ENCODE data around the gene VEGFC.

Gene VEGFC

GRCh38 chr4:176784816-176785215, 7.9 kb downstream of the VEGFC start:
- H3K4me3 ChIP-seq (ENCODE audit: low read length in 2 of 2), result no peak overlapping the region
- H3K4me1 ChIP-seq (ENCODE audit: control insufficient read depth in 2 of 2, insufficient read depth in 2 of 2, low read length in 2 of 2), result no peaks in the 10 kb centered on the region
- H3K9ac ChIP-seq (ENCODE audit: low read depth in 1 of 2, low read length in 2 of 2), result no peak overlapping the region
- no peak overlapping the region for H3K27ac ChIP-seq (ENCODE audit: low read depth in 2 of 2, low read length in 2 of 2)
- no peaks in the 10 kb centered on the region for H3K36me3 ChIP-seq (ENCODE audit: control insufficient read depth in 2 of 2, insufficient read depth in 2 of 2, low read length in 2 of 2)
- H3K27me3 ChIP-seq (ENCODE audit: control insufficient read depth in 2 of 2, insufficient read depth in 2 of 2, low read length in 2 of 2), result no peaks in the 10 kb centered on the region
- H3K9me3 ChIP-seq (ENCODE audit: control insufficient read depth in 2 of 2, low read length in 2 of 2), result no peaks in the 10 kb centered on the region

- Histone ChIP-seq H3K27me3 (ENCODE audit: control insufficient read depth in 2 of 2, insufficient read depth in 2 of 2, low read length in 2 of 2) (no peaks in the 10 kb centered on the region), H3K9me3 (ENCODE audit: control insufficient read depth in 2 of 2, low read length in 2 of 2) (no peaks in the 10 kb centered on the region), H3K4me1 (ENCODE audit: control insufficient read depth in 2 of 2, insufficient read depth in 2 of 2, low read length in 2 of 2) (no peaks in the 10 kb centered on the region), H3K36me3 (ENCODE audit: control insufficient read depth in 2 of 2, insufficient read depth in 2 of 2, low read length in 2 of 2) (no peaks in the 10 kb centered on the region), H3K4me3 (ENCODE audit: low read length in 2 of 2) (no peak overlapping the region), H3K9ac (ENCODE audit: low read depth in 1 of 2, low read length in 2 of 2) (no peak overlapping the region), H3K27ac (ENCODE audit: low read depth in 2 of 2, low read length in 2 of 2) (no peak overlapping the region)
Measured at GRCh38 chr4:176782794-176783193, 9.9 kb downstream of the VEGFC start.

- H3K4me3 ChIP-seq (ENCODE audit: low read length in 2 of 2), result no peak overlapping the region
- no peaks in the 10 kb centered on the region for H3K27me3 ChIP-seq (ENCODE audit: control insufficient read depth in 2 of 2, insufficient read depth in 2 of 2, low read length in 2 of 2)
- no peaks in the 10 kb centered on the region for H3K9me3 ChIP-seq (ENCODE audit: control insufficient read depth in 2 of 2, low read length in 2 of 2)
- H3K9ac ChIP-seq (ENCODE audit: low read depth in 1 of 2, low read length in 2 of 2), result no peak overlapping the region
- H3K36me3 ChIP-seq (ENCODE audit: control insufficient read depth in 2 of 2, insufficient read depth in 2 of 2, low read length in 2 of 2), result no peaks in the 10 kb centered on the region
- H3K27ac ChIP-seq (ENCODE audit: low read depth in 2 of 2, low read length in 2 of 2), result no peak overlapping the region
- H3K4me1 ChIP-seq (ENCODE audit: control insufficient read depth in 2 of 2, insufficient read depth in 2 of 2, low read length in 2 of 2), result no peaks in the 10 kb centered on the region
Measured at GRCh38 chr4:176782191-176782590, 10.5 kb downstream of the VEGFC start.

- Histone ChIP-seq H3K4me1 (ENCODE audit: control insufficient read depth in 2 of 2, insufficient read depth in 2 of 2, low read length in 2 of 2) (no peaks in the 10 kb centered on the region), H3K36me3 (ENCODE audit: control insufficient read depth in 2 of 2, insufficient read depth in 2 of 2, low read length in 2 of 2) (no peaks in the 10 kb centered on the region), H3K27me3 (ENCODE audit: control insufficient read depth in 2 of 2, insufficient read depth in 2 of 2, low read length in 2 of 2) (no peaks in the 10 kb centered on the region), H3K9ac (ENCODE audit: low read depth in 1 of 2, low read length in 2 of 2) (no peak overlapping the region), H3K27ac (ENCODE audit: low read depth in 2 of 2, low read length in 2 of 2) (no peak overlapping the region), H3K9me3 (ENCODE audit: control insufficient read depth in 2 of 2, low read length in 2 of 2) (no peaks in the 10 kb centered on the region), H3K4me3 (ENCODE audit: low read length in 2 of 2) (no peak overlapping the region)
Measured at GRCh38 chr4:176781739-176782100, 11.0 kb downstream of the VEGFC start.

- Histone ChIP-seq H3K27ac (ENCODE audit: low read depth in 2 of 2, low read length in 2 of 2) (no peak overlapping the region), H3K9ac (ENCODE audit: low read depth in 1 of 2, low read length in 2 of 2) (no peak overlapping the region), H3K9me3 (ENCODE audit: control insufficient read depth in 2 of 2, low read length in 2 of 2) (no peaks in the 10 kb centered on the region), H3K27me3 (ENCODE audit: control insufficient read depth in 2 of 2, insufficient read depth in 2 of 2, low read length in 2 of 2) (no peaks in the 10 kb centered on the region), H3K4me1 (ENCODE audit: control insufficient read depth in 2 of 2, insufficient read depth in 2 of 2, low read length in 2 of 2) (no peaks in the 10 kb centered on the region), H3K4me3 (ENCODE audit: low read length in 2 of 2) (no peak overlapping the region), H3K36me3 (ENCODE audit: control insufficient read depth in 2 of 2, insufficient read depth in 2 of 2, low read length in 2 of 2) (no peaks in the 10 kb centered on the region)
Measured at GRCh38 chr4:176780995-176781738, 11.6 kb downstream of the VEGFC start.

- H3K27ac ChIP-seq (ENCODE audit: low read depth in 2 of 2, low read length in 2 of 2), result no peak overlapping the region
- H3K27me3 ChIP-seq (ENCODE audit: control insufficient read depth in 2 of 2, insufficient read depth in 2 of 2, low read length in 2 of 2), result no peaks in the 10 kb centered on the region
- H3K9ac ChIP-seq (ENCODE audit: low read depth in 1 of 2, low read length in 2 of 2), result no peak overlapping the region
- H3K4me1 ChIP-seq (ENCODE audit: control insufficient read depth in 2 of 2, insufficient read depth in 2 of 2, low read length in 2 of 2), result no peaks in the 10 kb centered on the region
- H3K4me3 ChIP-seq (ENCODE audit: low read length in 2 of 2), result no peak overlapping the region
- H3K9me3 ChIP-seq (ENCODE audit: control insufficient read depth in 2 of 2, low read length in 2 of 2), result no peaks in the 10 kb centered on the region
- no peaks in the 10 kb centered on the region for H3K36me3 ChIP-seq (ENCODE audit: control insufficient read depth in 2 of 2, insufficient read depth in 2 of 2, low read length in 2 of 2)
Measured at GRCh38 chr4:176779421-176779820, 13.3 kb downstream of the VEGFC start.

GRCh38 chr4:176778491-176778890, 14.2 kb downstream of the VEGFC start:
- Histone ChIP-seq H3K4me1 (ENCODE audit: control insufficient read depth in 2 of 2, insufficient read depth in 2 of 2, low read length in 2 of 2) (no peaks in the 10 kb centered on the region), H3K27me3 (ENCODE audit: control insufficient read depth in 2 of 2, insufficient read depth in 2 of 2, low read length in 2 of 2) (no peaks in the 10 kb centered on the region), H3K36me3 (ENCODE audit: control insufficient read depth in 2 of 2, insufficient read depth in 2 of 2, low read length in 2 of 2) (no peaks in the 10 kb centered on the region), H3K4me3 (ENCODE audit: low read length in 2 of 2) (no peak overlapping the region), H3K27ac (ENCODE audit: low read depth in 2 of 2, low read length in 2 of 2) (no peak overlapping the region), H3K9ac (ENCODE audit: low read depth in 1 of 2, low read length in 2 of 2) (no peak overlapping the region), H3K9me3 (ENCODE audit: control insufficient read depth in 2 of 2, low read length in 2 of 2) (no peaks in the 10 kb centered on the region)

- Histone ChIP-seq H3K4me1 (ENCODE audit: control insufficient read depth in 2 of 2, insufficient read depth in 2 of 2, low read length in 2 of 2) (no peaks in the 10 kb centered on the region), H3K36me3 (ENCODE audit: control insufficient read depth in 2 of 2, insufficient read depth in 2 of 2, low read length in 2 of 2) (no peaks in the 10 kb centered on the region), H3K9me3 (ENCODE audit: control insufficient read depth in 2 of 2, low read length in 2 of 2) (no peaks in the 10 kb centered on the region), H3K27ac (ENCODE audit: low read depth in 2 of 2, low read length in 2 of 2) (no peak overlapping the region), H3K4me3 (ENCODE audit: low read length in 2 of 2) (no peak overlapping the region), H3K9ac (ENCODE audit: low read depth in 1 of 2, low read length in 2 of 2) (no peak overlapping the region), H3K27me3 (ENCODE audit: control insufficient read depth in 2 of 2, insufficient read depth in 2 of 2, low read length in 2 of 2) (no peaks in the 10 kb centered on the region)
Measured at GRCh38 chr4:176778063-176778462, 14.7 kb downstream of the VEGFC start.

GRCh38 chr4:176775338-176775737, 17.4 kb downstream of the VEGFC start:
- H3K27me3 ChIP-seq (ENCODE audit: control insufficient read depth in 2 of 2, insufficient read depth in 2 of 2, low read length in 2 of 2), result no peaks in the 10 kb centered on the region
- no peaks in the 10 kb centered on the region for H3K36me3 ChIP-seq (ENCODE audit: control insufficient read depth in 2 of 2, insufficient read depth in 2 of 2, low read length in 2 of 2)
- no peaks in the 10 kb centered on the region for H3K4me1 ChIP-seq (ENCODE audit: control insufficient read depth in 2 of 2, insufficient read depth in 2 of 2, low read length in 2 of 2)
- no peak overlapping the region for H3K4me3 ChIP-seq (ENCODE audit: low read length in 2 of 2)
- H3K9me3 ChIP-seq (ENCODE audit: control insufficient read depth in 2 of 2, low read length in 2 of 2), result no peaks in the 10 kb centered on the region
- no peak overlapping the region for H3K9ac ChIP-seq (ENCODE audit: low read depth in 1 of 2, low read length in 2 of 2)
- no peak overlapping the region for H3K27ac ChIP-seq (ENCODE audit: low read depth in 2 of 2, low read length in 2 of 2)

- Histone ChIP-seq H3K4me1 (ENCODE audit: control insufficient read depth in 2 of 2, insufficient read depth in 2 of 2, low read length in 2 of 2) (no peaks in the 10 kb centered on the region), H3K9ac (ENCODE audit: low read depth in 1 of 2, low read length in 2 of 2) (no peak overlapping the region), H3K4me3 (ENCODE audit: low read length in 2 of 2) (no peak overlapping the region), H3K9me3 (ENCODE audit: control insufficient read depth in 2 of 2, low read length in 2 of 2) (no peaks in the 10 kb centered on the region), H3K27ac (ENCODE audit: low read depth in 2 of 2, low read length in 2 of 2) (no peak overlapping the region), H3K27me3 (ENCODE audit: control insufficient read depth in 2 of 2, insufficient read depth in 2 of 2, low read length in 2 of 2) (no peaks in the 10 kb centered on the region), H3K36me3 (ENCODE audit: control insufficient read depth in 2 of 2, insufficient read depth in 2 of 2, low read length in 2 of 2) (no peaks in the 10 kb centered on the region)
Measured at GRCh38 chr4:176774852-176775251, 17.9 kb downstream of the VEGFC start.

- Histone ChIP-seq H3K9me3 (ENCODE audit: control insufficient read depth in 2 of 2, low read length in 2 of 2) (no peaks in the 10 kb centered on the region), H3K36me3 (ENCODE audit: control insufficient read depth in 2 of 2, insufficient read depth in 2 of 2, low read length in 2 of 2) (no peaks in the 10 kb centered on the region), H3K4me3 (ENCODE audit: low read length in 2 of 2) (no peak overlapping the region), H3K27ac (ENCODE audit: low read depth in 2 of 2, low read length in 2 of 2) (no peak overlapping the region), H3K27me3 (ENCODE audit: control insufficient read depth in 2 of 2, insufficient read depth in 2 of 2, low read length in 2 of 2) (no peaks in the 10 kb centered on the region), H3K4me1 (ENCODE audit: control insufficient read depth in 2 of 2, insufficient read depth in 2 of 2, low read length in 2 of 2) (no peaks in the 10 kb centered on the region), H3K9ac (ENCODE audit: low read depth in 1 of 2, low read length in 2 of 2) (no peak overlapping the region)
Measured at GRCh38 chr4:176769514-176769913, 23.2 kb downstream of the VEGFC start.

Measured in mucosa of rectum (tissue), 2 donors.